GM18507 (cell line): ENCODE results near the gene NPDC1.
A peak's percentile ranks its signal among the peaks of the same experiment; 100 is the strongest.
"Not testable (repeated sequence)": the region's sequence is repeated elsewhere in the genome, so short reads cannot be mapped to it uniquely, and the experiment has no call there.

Experiments used
- DNase-seq: peaks from one replicate; pipeline ENCODE4 v3.0.0; 2011; ENCODE audit warnings: low read depth; ENCODE audit not compliant: insufficient read length; ENCODE audit errors: extremely low spot score
- FAIRE-seq: peaks from 2 replicates; lab custom pipeline; 2011; peaks lifted over from hg19 to GRCh38; lab: Jason Lieb, UNC

The NPDC1 gene

DNA sequence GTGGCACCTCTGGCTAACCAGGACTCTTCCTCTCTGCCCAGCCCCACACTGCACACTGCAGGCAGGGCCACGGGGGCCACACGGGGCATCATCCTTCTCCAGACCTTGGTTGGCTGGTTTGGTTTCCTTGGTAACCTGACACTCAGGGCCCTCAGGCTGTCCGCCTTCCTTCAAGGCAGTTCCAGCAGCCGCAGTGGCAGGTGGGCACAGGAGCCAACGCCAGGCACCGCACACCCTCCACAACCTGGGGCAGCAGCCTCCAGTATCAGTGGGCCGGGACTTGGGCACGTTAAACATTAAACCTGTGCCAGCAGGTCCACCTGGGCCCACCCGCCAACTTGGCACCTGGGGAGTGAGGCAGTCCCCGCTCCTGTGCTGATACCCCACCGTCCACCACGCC is 1.9 kb downstream of the NPDC1 start:
- no peak for FAIRE-seq

GRCh38 chr9:137042751-137043727 is 2.9 kb downstream of the NPDC1 start:
- no peak for DNase-seq
- no peak for FAIRE-seq

More for the DNA sequence above, 1.9 kb downstream of the NPDC1 start:
- no peak for DNase-seq

DNA sequence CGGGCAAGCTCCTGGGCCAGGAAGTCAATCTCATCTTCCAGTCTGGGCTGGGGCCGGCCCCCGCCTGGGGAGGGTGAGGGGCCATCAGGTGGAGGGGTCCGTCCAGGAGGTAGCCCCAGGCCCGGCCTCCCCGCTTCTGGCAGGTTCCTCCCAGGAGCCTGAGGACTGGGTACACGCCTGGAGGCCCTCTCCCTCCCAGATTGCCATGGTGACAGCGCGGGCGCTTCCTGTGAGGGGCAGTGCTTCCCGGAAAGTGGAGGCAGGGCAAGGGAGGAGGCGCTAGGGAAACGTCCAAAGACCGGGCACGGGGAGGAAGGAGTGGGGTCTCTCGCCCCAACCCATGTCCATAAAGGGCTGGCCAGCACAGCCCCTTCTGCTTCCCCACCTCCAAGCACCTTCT is 4.9 kb downstream of the NPDC1 start:
- DNase-seq (no peak), FAIRE-seq (no peak)

- FAIRE-seq, result no peak
These were observed 5.4 kb downstream of the NPDC1 start for GRCh38 chr9:137040568-137040967.

DNA sequence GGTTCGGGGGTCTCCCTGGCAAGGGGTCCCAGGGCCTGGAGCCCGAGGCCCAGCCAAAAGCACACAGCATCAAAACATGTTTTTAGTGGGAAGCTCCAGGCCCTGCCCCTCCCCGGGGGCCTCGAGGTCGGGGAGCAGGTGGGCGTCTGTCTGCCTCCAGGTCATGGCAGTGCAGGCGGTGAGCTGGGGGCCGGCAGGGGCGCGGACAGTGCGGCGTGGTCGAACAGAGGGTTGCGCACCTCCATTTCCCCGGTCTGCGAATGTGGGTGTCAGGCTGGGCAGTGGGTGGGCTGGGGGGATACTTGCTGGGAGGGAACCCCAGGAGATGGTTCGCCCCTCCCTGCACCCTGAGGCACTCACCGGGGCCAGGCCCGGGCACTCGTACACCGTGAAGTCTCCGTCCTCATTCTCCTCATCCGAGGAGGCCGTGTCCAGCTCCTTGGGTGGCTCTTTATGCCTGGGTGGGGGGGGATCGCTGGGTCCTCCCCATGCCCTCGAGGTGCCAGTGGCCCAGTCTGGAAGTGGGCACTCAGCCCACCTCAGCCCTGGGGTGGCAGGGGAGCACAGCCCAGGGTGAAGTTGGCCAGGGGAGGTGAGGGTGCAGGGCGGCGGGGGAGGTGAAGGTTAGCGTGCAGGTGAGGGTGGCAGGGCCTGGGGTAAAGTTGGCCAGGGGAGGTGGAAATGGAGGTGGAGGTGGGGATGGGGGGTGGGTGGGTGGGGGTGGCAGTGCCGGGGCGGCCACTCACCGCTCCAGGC is 6.2 kb downstream of the NPDC1 start:
- no peak for FAIRE-seq
- no peak for DNase-seq

More at GRCh38 chr9:137040568-137040967, 5.4 kb downstream of the NPDC1 start:
- DNase-seq, result no peak

DNA sequence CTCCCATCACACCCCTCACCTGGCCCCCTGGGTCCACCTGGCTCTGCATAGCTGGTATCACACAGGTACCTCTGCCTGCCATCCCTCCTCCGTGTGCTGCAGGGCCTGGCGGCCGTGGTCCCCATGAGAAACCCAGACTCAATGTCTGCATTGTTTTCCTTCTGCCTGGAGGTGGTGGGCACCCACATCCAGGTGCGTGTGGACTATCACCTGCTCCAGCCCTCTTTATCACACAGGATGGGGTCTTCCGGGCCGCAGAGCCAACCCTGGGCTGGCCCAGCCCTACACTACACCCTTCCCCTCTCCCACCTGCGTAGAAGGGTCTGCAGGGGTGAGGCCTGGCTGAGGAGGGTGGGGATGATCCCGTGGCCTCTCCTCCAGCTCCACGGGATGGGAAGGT is 7.1 kb downstream of the NPDC1 start:
- no peak for FAIRE-seq
- DNase-seq, result no peak

GRCh38 chr9:137037483-137037882 is 8.5 kb downstream of the NPDC1 start:
- FAIRE-seq (no peak), DNase-seq (no peak)

- DNase-seq, result no peak
- FAIRE-seq, result no peak
These were observed 8.9 kb downstream of the NPDC1 start for GRCh38 chr9:137037035-137037434.

DNA sequence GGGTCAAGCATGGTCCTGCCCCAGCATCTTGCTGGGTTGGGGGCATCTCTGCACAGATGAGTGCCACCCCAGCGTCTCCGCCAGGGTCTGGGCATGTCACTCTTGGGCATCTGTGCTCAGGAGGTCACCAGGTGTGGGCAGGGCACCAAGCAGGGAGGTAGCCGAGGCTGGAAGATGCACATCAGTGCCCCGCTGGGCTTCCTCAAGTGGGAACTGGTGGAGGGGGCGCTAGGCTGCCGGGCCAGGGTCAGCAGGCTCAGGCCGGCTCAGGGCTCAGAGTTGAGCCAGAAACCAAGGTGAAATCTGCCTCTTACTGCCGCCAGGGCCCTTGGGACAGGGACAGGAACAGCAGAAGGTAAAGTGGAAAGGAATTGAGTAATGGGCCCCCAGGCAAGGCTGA is 10.0 kb downstream of the NPDC1 start:
- FAIRE-seq, result no peak
- DNase-seq, result no peak

- no peak for DNase-seq
- FAIRE-seq, result no peak
These were observed 10.5 kb downstream of the NPDC1 start for GRCh38 chr9:137035507-137035834.

DNA sequence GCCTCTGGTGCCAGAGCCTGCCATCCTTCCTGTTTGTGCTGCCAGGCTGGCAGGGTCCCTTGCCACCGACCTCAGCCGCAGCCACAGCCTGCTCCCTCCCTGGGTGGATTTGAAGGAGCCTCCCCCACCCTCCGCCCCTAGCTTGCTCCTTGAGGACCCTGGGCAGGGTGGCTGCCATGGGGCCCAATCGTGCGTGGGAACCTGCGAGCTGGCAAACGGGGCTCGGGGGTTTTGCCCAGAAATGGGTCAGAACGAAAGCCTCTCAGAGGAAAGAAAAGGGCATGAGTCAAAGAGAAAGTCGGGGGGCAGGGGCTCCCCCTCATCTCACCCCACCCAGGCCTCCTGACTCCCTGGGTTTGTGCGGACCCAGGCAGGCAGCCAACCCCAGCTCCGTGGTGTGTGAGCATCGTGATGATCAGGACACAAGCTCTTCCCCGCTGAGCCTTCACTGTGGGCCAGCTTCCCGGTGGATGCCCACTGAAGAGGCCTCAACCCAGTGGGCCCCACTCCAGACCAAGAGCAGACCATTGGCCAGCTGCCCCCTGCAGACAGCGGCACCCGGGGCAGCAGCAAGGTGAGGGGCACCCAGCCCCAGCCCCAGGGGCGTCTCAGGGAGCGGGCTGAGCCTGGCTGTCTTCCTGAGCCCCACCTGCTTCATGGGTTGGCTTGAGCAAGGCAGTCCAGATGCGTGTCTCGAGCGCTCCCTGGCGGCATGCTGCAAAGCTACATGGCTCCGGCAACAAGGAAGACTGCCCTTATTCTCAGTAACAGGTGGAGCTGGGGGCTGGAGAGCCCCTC is 11.1 kb downstream of the NPDC1 start:
- FAIRE-seq, result peak; percentile 91
- DNase-seq, result peak; percentile 87

DNA sequence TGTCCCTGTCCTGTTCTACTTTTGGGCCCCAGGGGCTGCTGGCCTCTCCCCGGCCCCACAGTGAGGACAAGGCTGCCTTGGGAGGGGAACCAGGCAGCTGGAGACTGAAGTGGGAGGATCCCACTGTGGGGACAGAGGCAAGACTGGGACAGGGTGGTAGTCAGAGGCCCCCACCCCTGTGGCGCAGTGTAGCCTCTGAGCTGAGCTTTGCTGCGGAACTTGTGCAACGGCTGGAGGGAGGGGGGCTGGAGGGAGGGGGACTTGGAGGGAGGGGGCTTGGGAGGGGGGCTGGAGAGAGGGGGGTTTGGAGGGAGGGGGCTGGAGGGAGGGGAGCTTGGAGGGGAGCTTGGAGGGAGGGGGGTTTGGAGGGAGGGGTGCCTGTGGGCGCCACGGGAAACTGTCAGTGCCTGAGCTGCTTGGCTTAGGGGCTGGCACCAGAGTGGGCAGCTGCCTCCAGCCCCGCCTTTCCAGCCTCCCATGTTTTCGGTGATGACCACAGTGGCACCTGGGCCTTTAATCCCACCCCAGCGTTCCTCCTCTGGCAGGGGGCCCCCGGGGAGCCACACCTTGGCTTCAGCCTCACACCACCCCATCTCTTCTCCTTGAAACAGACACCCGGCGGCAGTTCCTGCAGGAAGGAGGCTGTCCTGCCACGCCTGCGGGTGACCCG is 11.8 kb downstream of the NPDC1 start:
- DNase-seq, result no peak
- FAIRE-seq, result no peak

DNA sequence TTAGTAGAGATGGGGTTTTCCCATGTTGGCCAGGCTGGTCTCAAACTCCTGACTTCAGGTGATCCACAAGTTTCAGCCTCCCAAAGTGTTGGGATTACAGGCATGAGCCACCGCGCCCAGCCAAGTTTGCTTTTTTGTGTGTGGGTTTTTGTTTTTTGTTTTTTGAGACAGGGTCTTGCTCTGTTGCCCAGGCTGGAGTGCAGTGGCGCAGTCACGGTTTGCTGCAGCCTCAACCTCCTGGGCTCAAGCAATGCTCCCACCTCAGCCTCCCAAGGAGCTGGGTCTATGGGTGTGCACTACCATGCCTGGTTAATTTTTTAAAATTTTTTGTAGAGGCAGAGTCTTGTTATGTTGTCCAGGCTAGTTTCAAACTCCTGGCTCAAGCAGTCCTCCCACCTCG is 12.5 kb downstream of the NPDC1 start:
- FAIRE-seq, DNase-seq: not testable (repeated sequence)

GRCh38 chr9:137032858-137033257 is 13.1 kb downstream of the NPDC1 start:
- FAIRE-seq (peak; percentile 5), DNase-seq (no peak)

- FAIRE-seq, result peak; percentile 41
- no peak for DNase-seq
These were observed 13.9 kb downstream of the NPDC1 start, which contains the start of gene FUT7 for GRCh38 chr9:137031904-137032640. Gene FUT7 (minus strand): TSS chr9:137032088. CDS start chr9:137031991, 97 bp downstream.

- FAIRE-seq (peak; percentile 83), DNase-seq (no peak)
These were observed 15.1 kb downstream of the NPDC1 start for GRCh38 chr9:137030538-137031527.

DNA sequence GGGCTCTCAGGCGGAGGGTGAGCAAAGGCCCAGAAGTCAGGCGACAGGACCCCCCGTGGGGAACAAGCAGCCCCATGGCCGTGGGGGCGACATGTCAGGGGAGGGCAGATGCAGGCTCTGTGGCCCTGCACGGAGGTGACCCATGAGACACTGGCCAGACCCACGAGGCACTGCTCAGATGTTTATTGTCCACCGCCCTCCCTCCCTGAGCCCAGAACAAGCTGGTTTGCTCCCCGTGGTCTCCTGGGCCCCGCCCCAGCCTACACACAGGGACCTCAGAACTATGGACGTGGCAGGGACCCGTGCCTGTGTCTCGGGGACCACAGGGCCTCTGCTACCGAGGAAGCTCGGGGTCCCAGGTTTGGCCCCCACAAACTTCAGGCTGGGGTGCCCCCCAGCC is 16.0 kb downstream of the NPDC1 start:
- FAIRE-seq (no peak), DNase-seq (no peak)
